HFFc6 (cell line): ENCODE results near the gene MYOG. TPM values are rescaled to one million over a fixed set of nuclear protein-coding genes. Genes with fewer than 3 reads are reported as not detected.

ENCODE experiments used
- DNase-seq: peaks from one replicate; pipeline ENCODE4 v3.0.0-alpha.2; 2018
- H3K27ac Mint-ChIP-seq: 2 replicates; pipeline ENCODE4 v1.8.0; 2020; ENCODE audit warnings: mild to moderate bottlenecking, mixed read lengths
- H3K27me3 Mint-ChIP-seq: 2 replicates; pipeline ENCODE4 v1.8.0; 2021; ENCODE audit warnings: mild to moderate bottlenecking, moderate library complexity, mixed read lengths; ENCODE audit not compliant: insufficient read depth
- H3K36me3 Mint-ChIP-seq: 2 replicates; pipeline ENCODE4 v1.8.0; 2021; ENCODE audit warnings: low read depth, mixed read lengths
- H3K4me1 Mint-ChIP-seq: 2 replicates; pipeline ENCODE4 v1.8.0; 2020; ENCODE audit warnings: low read depth, mixed read lengths
- H3K4me3 Mint-ChIP-seq: 2 replicates; pipeline ENCODE4 v1.8.0; 2020; ENCODE audit warnings: mild to moderate bottlenecking, moderate library complexity, mixed read lengths
- H3K9me3 Mint-ChIP-seq: 2 replicates; pipeline ENCODE4 v1.8.0; 2020; ENCODE audit warnings: mild to moderate bottlenecking, mixed read lengths
- total RNA-seq, 6 experiments: library from RNA; stranded (reverse); fragmentation: NEBNext Ultra II Directional; extraction: Animal tissue kit (Norgen Biotek cat#: 25700); gene quantifications; 2 replicates in 1 of 6; 3 replicates in 5 of 6; pipeline ENCODE4 v1.2.3, GENCODE V29; 2021
- TF ChIP-seq, protein P1 (sequence below): fragments of 200-600 bp; sonication (generic); IDR thresholded peaks from 2 replicates; pipeline ENCODE4 v1.5.0; 2021; ENCODE audit warnings: antibody characterized with exemption, mild to moderate bottlenecking

MYOG gene
- total RNA-seq, 6 experiments from 2014 or later: not detected

DNA sequence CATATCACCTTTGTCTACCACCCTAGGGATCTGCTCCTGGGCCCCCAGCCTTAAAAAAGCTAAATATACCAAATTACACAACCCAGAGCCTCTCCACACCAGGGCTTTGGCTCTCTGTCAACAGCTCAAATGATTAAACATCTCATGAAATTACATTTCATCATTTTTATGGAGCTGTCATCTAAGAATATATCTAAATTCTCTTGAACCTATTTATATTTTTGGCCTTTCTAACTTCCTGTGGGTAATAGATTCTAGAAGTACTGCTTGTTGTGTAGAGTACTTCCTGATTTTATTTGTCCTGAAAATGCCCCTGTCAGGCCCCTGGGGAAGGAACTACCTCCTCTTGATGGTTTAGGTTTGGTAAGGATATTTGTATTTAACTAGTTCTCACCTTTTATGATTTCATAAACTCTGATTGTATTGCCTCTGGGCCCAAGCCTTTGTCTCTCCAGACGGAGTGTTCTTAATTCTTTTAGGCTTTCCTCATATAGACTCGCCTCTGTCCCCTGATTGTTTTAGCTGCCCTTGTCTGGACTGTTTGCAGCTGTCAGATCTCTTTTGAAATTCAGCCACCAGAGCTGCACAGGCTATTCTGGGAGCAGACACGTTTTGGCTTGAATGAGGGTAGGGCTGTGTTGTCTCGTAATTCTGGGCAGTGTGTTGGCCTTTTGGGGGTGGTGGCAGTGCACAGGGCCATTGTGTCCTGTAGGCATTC, 16.6 kb downstream of the MYOG start:
- peaks cover 41% of the 10 kb centered on the region for H3K27me3 Mint-ChIP-seq
- no peak for DNase-seq
- H3K4me1 Mint-ChIP-seq: peaks cover 7% of the 10 kb centered on the region; the same call in 1 of the 2 replicates
- no peaks in the 10 kb centered on the region for H3K9me3 Mint-ChIP-seq
- H3K27ac Mint-ChIP-seq: no peak overlapping the region
- no peak overlapping the region for H3K4me3 Mint-ChIP-seq
- TF ChIP-seq, protein P1, sequence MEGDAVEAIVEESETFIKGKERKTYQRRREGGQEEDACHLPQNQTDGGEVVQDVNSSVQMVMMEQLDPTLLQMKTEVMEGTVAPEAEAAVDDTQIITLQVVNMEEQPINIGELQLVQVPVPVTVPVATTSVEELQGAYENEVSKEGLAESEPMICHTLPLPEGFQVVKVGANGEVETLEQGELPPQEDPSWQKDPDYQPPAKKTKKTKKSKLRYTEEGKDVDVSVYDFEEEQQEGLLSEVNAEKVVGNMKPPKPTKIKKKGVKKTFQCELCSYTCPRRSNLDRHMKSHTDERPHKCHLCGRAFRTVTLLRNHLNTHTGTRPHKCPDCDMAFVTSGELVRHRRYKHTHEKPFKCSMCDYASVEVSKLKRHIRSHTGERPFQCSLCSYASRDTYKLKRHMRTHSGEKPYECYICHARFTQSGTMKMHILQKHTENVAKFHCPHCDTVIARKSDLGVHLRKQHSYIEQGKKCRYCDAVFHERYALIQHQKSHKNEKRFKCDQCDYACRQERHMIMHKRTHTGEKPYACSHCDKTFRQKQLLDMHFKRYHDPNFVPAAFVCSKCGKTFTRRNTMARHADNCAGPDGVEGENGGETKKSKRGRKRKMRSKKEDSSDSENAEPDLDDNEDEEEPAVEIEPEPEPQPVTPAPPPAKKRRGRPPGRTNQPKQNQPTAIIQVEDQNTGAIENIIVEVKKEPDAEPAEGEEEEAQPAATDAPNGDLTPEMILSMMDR: no peak
- no peaks in the 10 kb centered on the region for H3K36me3 Mint-ChIP-seq

DNA sequence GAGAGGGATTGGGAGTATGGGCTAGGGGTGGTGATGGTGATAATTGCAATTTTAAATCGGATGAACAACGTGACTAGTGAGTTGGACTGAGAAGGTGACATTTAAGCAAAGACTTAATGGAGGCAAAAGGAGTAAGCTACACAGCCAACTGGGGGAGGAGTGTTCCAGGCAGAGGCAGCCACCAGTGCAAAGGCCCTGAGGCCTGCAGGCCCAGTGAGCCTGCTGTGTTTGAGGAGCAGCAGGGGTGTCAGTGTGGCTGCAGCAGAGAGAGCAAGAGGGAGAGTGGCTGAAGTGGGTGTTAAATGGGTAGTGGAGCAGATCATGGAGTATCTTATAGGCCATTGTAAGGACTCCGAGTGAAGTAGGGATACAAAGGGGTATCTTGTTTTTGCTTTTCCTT, 18.8 kb downstream of the MYOG start:
- DNase-seq: no peak
- TF ChIP-seq, protein P1: no peak
- Mint-ChIP-seq H3K4me3 (no peak overlapping the region), H3K36me3 (no peaks in the 10 kb centered on the region), H3K9me3 (no peaks in the 10 kb centered on the region), H3K27me3 (peaks cover 38% of the 10 kb centered on the region), H3K27ac (no peak overlapping the region), H3K4me1 (no peaks in the 10 kb centered on the region)

DNA sequence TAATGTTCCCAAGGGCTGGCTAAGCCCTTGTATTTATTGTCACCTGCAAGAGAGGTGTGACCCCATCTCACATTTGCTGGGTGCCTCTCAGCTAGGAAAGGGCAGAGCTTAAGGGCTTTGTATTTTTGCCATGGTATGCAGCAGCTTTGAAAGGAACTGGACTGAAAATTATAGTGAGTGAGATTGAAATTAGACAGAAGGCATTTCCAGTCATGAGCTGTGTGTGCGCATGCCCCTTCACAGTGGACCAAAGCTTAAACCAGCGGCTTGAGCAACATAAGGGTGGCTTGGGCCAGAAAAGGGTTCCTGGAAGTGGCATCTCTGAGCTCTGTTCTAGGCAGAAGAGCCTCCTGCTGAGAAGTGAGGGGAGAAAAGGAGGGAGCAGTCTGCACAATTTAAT, 19.8 kb downstream of the MYOG start:
- Mint-ChIP-seq H3K27me3 (peaks cover 47% of the 10 kb centered on the region), H3K9me3 (no peaks in the 10 kb centered on the region), H3K36me3 (no peaks in the 10 kb centered on the region), H3K4me1 (no peaks in the 10 kb centered on the region), H3K4me3 (no peak overlapping the region), H3K27ac (no peak overlapping the region)
- TF ChIP-seq, protein P1: no peak
- DNase-seq: no peak

DNA sequence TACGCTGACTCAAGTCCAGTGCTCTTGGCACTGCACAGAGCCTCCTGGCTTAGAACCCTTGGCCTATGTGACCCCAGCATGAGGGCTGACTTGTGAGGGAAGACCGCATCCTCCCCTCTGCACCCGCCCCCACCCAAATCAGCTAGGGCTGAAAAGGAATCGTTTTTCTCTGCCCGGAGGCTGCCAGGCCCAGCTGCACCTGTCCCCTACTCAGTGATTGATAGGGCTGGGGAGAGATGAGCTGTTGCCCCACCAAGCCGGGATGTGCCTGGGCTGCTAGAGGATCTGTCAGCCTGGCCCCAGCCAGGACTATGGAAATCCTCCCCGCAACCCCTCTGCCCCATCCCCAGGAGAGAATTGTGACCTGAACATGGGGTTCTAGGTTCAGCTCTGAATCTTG, 20.6 kb downstream of the MYOG start:
- H3K9me3 Mint-ChIP-seq: no peaks in the 10 kb centered on the region
- no peak overlapping the region for H3K27ac Mint-ChIP-seq
- DNase-seq: no peak
- no peak overlapping the region for H3K4me3 Mint-ChIP-seq
- H3K27me3 Mint-ChIP-seq: peaks cover 49% of the 10 kb centered on the region
- no peaks in the 10 kb centered on the region for H3K36me3 Mint-ChIP-seq
- H3K4me1 Mint-ChIP-seq: no peaks in the 10 kb centered on the region
- TF ChIP-seq, protein P1: no peak

DNA sequence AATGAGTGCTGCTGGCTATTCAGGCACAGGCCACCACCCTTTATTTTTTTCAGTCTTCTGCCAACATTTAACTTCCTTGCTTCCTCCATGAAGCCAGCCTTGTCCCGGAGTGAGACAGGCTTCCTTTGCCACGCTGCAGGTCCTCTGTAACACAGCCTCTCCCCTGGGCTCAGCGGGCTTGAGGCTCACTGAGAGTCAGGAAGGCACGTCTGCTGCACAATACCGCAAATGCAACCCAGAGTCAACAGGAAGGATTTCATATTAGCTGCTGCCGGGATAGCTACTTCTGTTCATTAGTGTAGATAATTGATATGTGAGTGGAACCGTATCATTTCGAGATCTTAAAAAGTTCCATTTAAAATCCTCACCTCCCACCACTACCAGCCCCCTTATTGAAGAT, 22.5 kb downstream of the MYOG start:
- no peaks in the 10 kb centered on the region for H3K36me3 Mint-ChIP-seq
- H3K27me3 Mint-ChIP-seq: peaks cover 53% of the 10 kb centered on the region
- TF ChIP-seq, protein P1: no peak
- no peak overlapping the region for H3K27ac Mint-ChIP-seq
- H3K4me1 Mint-ChIP-seq: peaks cover 5% of the 10 kb centered on the region
- H3K9me3 Mint-ChIP-seq: no peaks in the 10 kb centered on the region
- no peak overlapping the region for H3K4me3 Mint-ChIP-seq
- no peak for DNase-seq
